ENCODE measurements around the gene BLTP3A.
"Not testable (repeated sequence)": the region's sequence is repeated elsewhere in the genome, so short reads cannot be mapped to it uniquely, and the experiment has no call there.

BLTP3A gene

DNA sequence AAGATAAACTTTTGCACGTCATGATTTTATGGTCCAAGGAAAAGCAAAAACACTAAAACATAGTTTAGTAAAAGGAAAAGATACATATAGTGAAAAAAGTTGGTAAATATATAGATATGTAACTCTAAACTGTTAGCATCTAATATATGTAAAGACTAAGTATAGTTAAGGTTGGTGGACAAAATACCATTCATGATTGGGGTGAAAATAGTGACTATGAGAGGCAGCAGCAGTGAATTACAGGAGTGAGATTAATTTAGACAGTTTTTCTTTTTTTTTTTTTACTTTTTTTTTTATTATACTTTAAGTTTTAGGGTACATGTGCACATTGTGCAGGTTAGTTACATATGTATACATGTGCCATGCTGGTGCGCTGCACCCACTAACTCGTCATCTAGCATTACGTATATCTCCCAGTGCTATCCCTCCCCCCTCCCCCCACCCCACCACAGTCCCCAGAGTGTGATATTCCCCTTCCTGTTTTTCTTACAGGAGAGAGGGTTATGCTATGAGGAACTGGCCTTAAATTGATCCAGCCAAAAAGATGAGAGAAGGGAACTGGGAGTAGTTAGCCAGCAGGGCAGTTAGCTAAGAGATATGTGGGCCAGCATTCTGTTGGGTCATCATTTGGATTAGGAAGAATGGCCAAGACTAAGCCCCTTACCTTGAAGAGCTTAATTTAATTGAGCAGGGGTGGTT is 27.1 kb downstream of the BLTP3A start:
- not testable (repeated sequence) for H2AFZ ChIP-seq (ENCODE audit: low read depth, low read length); H4K91ac ChIP-seq (ENCODE audit: low read length); H3K18ac ChIP-seq (ENCODE audit: low read depth in 1 of 2, low read length in 2 of 2); H3K27me3 ChIP-seq (ENCODE audit: control insufficient read depth in 1 of 2, insufficient read depth in 1 of 2, low read length in 2 of 2); H3K4me3 ChIP-seq (ENCODE audit: insufficient read depth in 1 of 2, low read depth in 1 of 2, low read length in 2 of 2); H3K9me3 ChIP-seq (ENCODE audit: control insufficient read depth, low read length); H3K79me1 ChIP-seq (replicated peaks; ENCODE audit: low read length, poor library complexity, severe bottlenecking); H4K8ac ChIP-seq (ENCODE audit: low read length); H3K9ac ChIP-seq (ENCODE audit: low read length); H3K14ac ChIP-seq (ENCODE audit: low read length in 2 of 2); H2BK15ac ChIP-seq (ENCODE audit: low read depth, poor library complexity, severe bottlenecking); H2BK5ac ChIP-seq (ENCODE audit: low read depth, low read length, poor library complexity, severe bottlenecking); H2AK5ac ChIP-seq (ENCODE audit: low read length, severe bottlenecking); H3K27ac ChIP-seq (ENCODE audit: low read length, poor library complexity, severe bottlenecking); H3K4me2 ChIP-seq (ENCODE audit: low read length, poor library complexity, severe bottlenecking); H2BK12ac ChIP-seq (ENCODE audit: low read length in 2 of 2); H3K4me1 ChIP-seq (ENCODE audit: control insufficient read depth, insufficient read depth, low read depth, low read length); H2BK120ac ChIP-seq (ENCODE audit: low read depth, low read length); H3K23ac ChIP-seq (ENCODE audit: low read length in 2 of 2); DNase-seq; H3K4ac ChIP-seq (ENCODE audit: low read depth in 1 of 2, low read length in 2 of 2)
- no CpG with 5 or more reads among the region's 4 CpGs for WGBS
- peaks cover 6 to 13% of the 10 kb centered on the region in 2 experiments for H3K36me3 ChIP-seq (ENCODE audit: control insufficient read depth in 1 of 2, insufficient read depth in 2 of 2, low read depth in 1 of 2, low read length in 2 of 2)

GRCh38 chr6:34819571-34820480 is 27.9 kb downstream of the BLTP3A start:
- Histone ChIP-seq H2BK15ac (ENCODE audit: low read depth, poor library complexity, severe bottlenecking) (no peak overlapping the region), H2BK120ac (ENCODE audit: low read depth, low read length) (no peak overlapping the region), H3K4me1 (ENCODE audit: control insufficient read depth, insufficient read depth, low read depth, low read length) (no peaks in the 10 kb centered on the region), H3K4me2 (ENCODE audit: low read length, poor library complexity, severe bottlenecking) (no peak overlapping the region), H4K91ac (ENCODE audit: low read length) (no peak overlapping the region), H3K79me1 (replicated peaks; ENCODE audit: low read length, poor library complexity, severe bottlenecking) (peaks cover 6% of the 10 kb centered on the region), H4K8ac (ENCODE audit: low read length) (no peak overlapping the region), H3K23ac (ENCODE audit: low read length in 2 of 2) (no peak overlapping the region), H3K14ac (ENCODE audit: low read length in 2 of 2) (no peak overlapping the region), H3K9ac (ENCODE audit: low read length) (no peak overlapping the region), H3K36me3 (ENCODE audit: control insufficient read depth in 1 of 2, insufficient read depth in 2 of 2, low read depth in 1 of 2, low read length in 2 of 2) (peaks cover 6 to 14% of the 10 kb centered on the region in 2 experiments), H3K27me3 (ENCODE audit: control insufficient read depth in 1 of 2, insufficient read depth in 1 of 2, low read length in 2 of 2) (no peaks in the 10 kb centered on the region), H3K4me3 (ENCODE audit: insufficient read depth in 1 of 2, low read depth in 1 of 2, low read length in 2 of 2) (no peak overlapping the region), H3K9me3 (ENCODE audit: control insufficient read depth, low read length) (no peaks in the 10 kb centered on the region), H2BK12ac (ENCODE audit: low read length in 2 of 2) (no peak overlapping the region), H2AFZ (ENCODE audit: low read depth, low read length) (no peak overlapping the region), H2BK5ac (ENCODE audit: low read depth, low read length, poor library complexity, severe bottlenecking) (no peak overlapping the region), H3K27ac (ENCODE audit: low read length, poor library complexity, severe bottlenecking) (no peak overlapping the region), H2AK5ac (ENCODE audit: low read length, severe bottlenecking) (no peak overlapping the region), H3K18ac (ENCODE audit: low read depth in 1 of 2, low read length in 2 of 2) (no peak overlapping the region), H3K4ac (ENCODE audit: low read depth in 1 of 2, low read length in 2 of 2) (no peak overlapping the region)
- DNase-seq: no peak
- WGBS: 90% methylated on average over 3 of the region's 3 CpGs

DNA sequence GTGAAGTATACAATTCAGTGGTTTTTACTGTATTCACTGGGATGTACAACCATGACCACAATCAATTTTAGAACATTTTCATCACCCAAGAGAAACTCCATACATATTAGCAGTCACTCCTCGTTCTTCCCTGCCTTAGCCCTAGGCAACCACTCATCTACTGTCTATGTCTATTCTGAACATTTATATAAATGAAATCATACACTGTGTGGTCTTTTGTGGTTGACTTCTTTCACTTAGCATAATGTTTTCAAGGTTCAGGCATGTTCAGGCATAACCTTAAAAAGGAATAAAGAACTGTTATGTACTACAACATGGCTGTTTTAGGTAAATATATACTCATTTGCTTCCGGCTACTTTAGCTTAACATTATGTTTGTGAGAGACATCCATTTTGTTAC is 37.3 kb downstream of the BLTP3A start:
- no peak overlapping the region for H3K14ac ChIP-seq (ENCODE audit: low read length in 2 of 2)
- H3K9ac ChIP-seq (ENCODE audit: low read length): no peak overlapping the region
- H3K9me3 ChIP-seq (ENCODE audit: control insufficient read depth, low read length): no peaks in the 10 kb centered on the region
- no peak for DNase-seq
- H3K4me1 ChIP-seq (ENCODE audit: control insufficient read depth, insufficient read depth, low read depth, low read length): no peaks in the 10 kb centered on the region
- H2AFZ ChIP-seq (ENCODE audit: low read depth, low read length): no peak overlapping the region
- H2BK120ac ChIP-seq (ENCODE audit: low read depth, low read length): no peak overlapping the region
- H3K27ac ChIP-seq (ENCODE audit: low read length, poor library complexity, severe bottlenecking): no peak overlapping the region
- H3K4me2 ChIP-seq (ENCODE audit: low read length, poor library complexity, severe bottlenecking): no peak overlapping the region
- H2BK12ac ChIP-seq (ENCODE audit: low read length in 2 of 2): no peak overlapping the region
- H2BK5ac ChIP-seq (ENCODE audit: low read depth, low read length, poor library complexity, severe bottlenecking): no peak overlapping the region
- no peak overlapping the region for H3K4me3 ChIP-seq (ENCODE audit: insufficient read depth in 1 of 2, low read depth in 1 of 2, low read length in 2 of 2)
- H3K36me3 ChIP-seq (ENCODE audit: control insufficient read depth in 1 of 2, insufficient read depth in 2 of 2, low read depth in 1 of 2, low read length in 2 of 2): peaks cover 3 to 6% of the 10 kb centered on the region in 2 experiments
- H4K91ac ChIP-seq (ENCODE audit: low read length): no peak overlapping the region
- no peak overlapping the region for H3K23ac ChIP-seq (ENCODE audit: low read length in 2 of 2)
- H3K79me1 ChIP-seq (replicated peaks; ENCODE audit: low read length, poor library complexity, severe bottlenecking): no peaks in the 10 kb centered on the region
- no peak overlapping the region for H3K4ac ChIP-seq (ENCODE audit: low read depth in 1 of 2, low read length in 2 of 2)
- no peak overlapping the region for H3K18ac ChIP-seq (ENCODE audit: low read depth in 1 of 2, low read length in 2 of 2)
- no peak overlapping the region for H2AK5ac ChIP-seq (ENCODE audit: low read length, severe bottlenecking)
- no peaks in the 10 kb centered on the region for H3K27me3 ChIP-seq (ENCODE audit: control insufficient read depth in 1 of 2, insufficient read depth in 1 of 2, low read length in 2 of 2)
- no peak overlapping the region for H2BK15ac ChIP-seq (ENCODE audit: low read depth, poor library complexity, severe bottlenecking)
- H4K8ac ChIP-seq (ENCODE audit: low read length): no peak overlapping the region
- no CpG with 5 or more reads among the region's 2 CpGs for WGBS

DNA sequence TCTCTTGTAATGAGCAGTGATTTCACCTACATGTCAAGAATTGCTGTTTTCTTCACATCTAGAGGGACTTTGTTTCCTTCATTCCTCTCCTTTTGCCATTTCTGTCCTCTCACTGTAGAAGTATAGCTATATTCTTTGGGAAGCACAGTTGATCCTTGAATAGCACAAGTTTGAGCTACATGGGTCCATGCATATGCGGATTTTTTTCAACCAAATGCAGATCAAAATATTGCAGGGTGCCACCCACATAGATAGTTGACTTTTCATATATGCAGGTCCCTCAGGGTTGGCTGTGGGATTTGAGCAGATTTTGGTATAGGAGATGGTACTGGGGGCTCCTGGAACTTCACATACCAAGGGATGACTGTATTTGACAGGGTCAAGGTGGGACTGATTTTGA is 41.1 kb downstream of the BLTP3A start:
- Histone ChIP-seq H2BK12ac (ENCODE audit: low read length in 2 of 2) (no peak overlapping the region), H3K4me2 (ENCODE audit: low read length, poor library complexity, severe bottlenecking) (no peak overlapping the region), H3K79me1 (replicated peaks; ENCODE audit: low read length, poor library complexity, severe bottlenecking) (no peaks in the 10 kb centered on the region), H3K9ac (ENCODE audit: low read length) (no peak overlapping the region), H3K23ac (ENCODE audit: low read length in 2 of 2) (no peak overlapping the region), H2AK5ac (ENCODE audit: low read length, severe bottlenecking) (no peak overlapping the region), H3K4me3 (ENCODE audit: insufficient read depth in 1 of 2, low read depth in 1 of 2, low read length in 2 of 2) (no peak overlapping the region), H2BK120ac (ENCODE audit: low read depth, low read length) (no peak overlapping the region), H4K8ac (ENCODE audit: low read length) (no peak overlapping the region), H3K14ac (ENCODE audit: low read length in 2 of 2) (no peak overlapping the region), H2BK15ac (ENCODE audit: low read depth, poor library complexity, severe bottlenecking) (no peak overlapping the region), H2AFZ (ENCODE audit: low read depth, low read length) (no peak overlapping the region), H3K27ac (ENCODE audit: low read length, poor library complexity, severe bottlenecking) (no peak overlapping the region), H3K4me1 (ENCODE audit: control insufficient read depth, insufficient read depth, low read depth, low read length) (peaks cover 2% of the 10 kb centered on the region), H3K9me3 (ENCODE audit: control insufficient read depth, low read length) (no peaks in the 10 kb centered on the region), H4K91ac (ENCODE audit: low read length) (no peak overlapping the region), H2BK5ac (ENCODE audit: low read depth, low read length, poor library complexity, severe bottlenecking) (no peak overlapping the region), H3K36me3 (ENCODE audit: control insufficient read depth in 1 of 2, insufficient read depth in 2 of 2, low read depth in 1 of 2, low read length in 2 of 2) (peaks cover 6 to 14% of the 10 kb centered on the region in 2 experiments), H3K18ac (ENCODE audit: low read depth in 1 of 2, low read length in 2 of 2) (no peak overlapping the region), H3K27me3 (ENCODE audit: control insufficient read depth in 1 of 2, insufficient read depth in 1 of 2, low read length in 2 of 2) (no peaks in the 10 kb centered on the region), H3K4ac (ENCODE audit: low read depth in 1 of 2, low read length in 2 of 2) (no peak overlapping the region)
- DNase-seq: no peak
- 100% methylated on average over 1 of the region's 1 CpG for WGBS
